Ovary (tissue), 3 donors: Measurements from ENCODE around the gene MORN4.

ENCODE experiments used
- CTCF ChIP-seq, 3 donors: fragments of 450-650 bp in 2 of 3; fragments of 200-600 bp in 1 of 3; IDR thresholded peaks; one replicate each; pipeline versions ENCODE4 v1.5.1 to v1.8.0; 2016 to 2022; ENCODE audit warnings: antibody characterized with exemption in 3 of 3, mild to moderate bottlenecking in 1 of 3
- EP300 ChIP-seq: sonication (generic); formaldehyde crosslinking; IDR thresholded peaks from one replicate; pipeline ENCODE4 v1.6.1; 2017; ENCODE audit warnings: antibody characterized with exemption
- POLR2A ChIP-seq: fragments of 450-650 bp; IDR thresholded peaks from one replicate; pipeline ENCODE4 v1.6.1; 2017; ENCODE audit warnings: antibody characterized with exemption, mild to moderate bottlenecking, moderate library complexity
- donor health status: DM: no; HTN: no; CAD: no.

GRCh38 chr10:97582169-97582568, 51.1 kb downstream of the MORN4 start:
- TF ChIP-seq CTCF (IDR thresholded peaks at IDR 0.05), result no peak
- no peak for TF ChIP-seq POLR2A
- no peak for TF ChIP-seq EP300
